H54 (cell line): Measurements from ENCODE around the gene IKZF2.

ENCODE experiments used
- DNase-seq: peaks from one replicate; pipeline ENCODE4 v3.0.0; 2011; ENCODE audit warnings: low spot score, mixed read lengths; ENCODE audit not compliant: insufficient read length
- FAIRE-seq: peaks from 3 replicates; lab custom pipeline; 2011; peaks lifted over from hg19 to GRCh38; lab: Jason Lieb, UNC
- POLR2A ChIP-seq: IDR thresholded peaks from 2 replicates; pipeline ENCODE4 v1.6.1; 2011; ENCODE audit warnings: low read depth, mild to moderate bottlenecking, low read length

The IKZF2 gene

GRCh38 chr2:213001297-213001910 lies 150.0 kb downstream of the IKZF2 start:
- TF ChIP-seq POLR2A: no peak
- DNase-seq: no peak
- no peak for FAIRE-seq

GRCh38 chr2:212998626-212999359 lies 152.6 kb downstream of the IKZF2 start:
- DNase-seq: no peak
- FAIRE-seq: peak; percentile 62

GRCh38 chr2:212997526-212998020 lies 153.8 kb downstream of the IKZF2 start:
- FAIRE-seq (no peak), DNase-seq (no peak)

More at GRCh38 chr2:212998626-212999359, 152.6 kb downstream of the IKZF2 start:
- TF ChIP-seq POLR2A: no peak

GRCh38 chr2:212995920-212996319 lies 155.5 kb downstream of the IKZF2 start:
- TF ChIP-seq POLR2A: no peak
- FAIRE-seq (peak; percentile 53), DNase-seq (no peak)

More at GRCh38 chr2:212997526-212998020, 153.8 kb downstream of the IKZF2 start:
- TF ChIP-seq POLR2A: no peak

- FAIRE-seq (no peak), DNase-seq (no peak)
- no peak for TF ChIP-seq POLR2A
Measured at GRCh38 chr2:212994976-212995375, 156.4 kb downstream of the IKZF2 start.

GRCh38 chr2:212991120-212991519 lies 160.3 kb downstream of the IKZF2 start:
- no peak for DNase-seq
- FAIRE-seq: no peak
- no peak for TF ChIP-seq POLR2A

GRCh38 chr2:212990697-212991096 lies 160.7 kb downstream of the IKZF2 start:
- TF ChIP-seq POLR2A: no peak
- FAIRE-seq: no peak

GRCh38 chr2:212987492-212987891 lies 163.9 kb downstream of the IKZF2 start:
- no peak for TF ChIP-seq POLR2A
- FAIRE-seq (no peak), DNase-seq (no peak)

More at GRCh38 chr2:212990697-212991096, 160.7 kb downstream of the IKZF2 start:
- no peak for DNase-seq

GRCh38 chr2:212984129-212984528 lies 167.3 kb downstream of the IKZF2 start:
- no peak for TF ChIP-seq POLR2A
- DNase-seq (no peak), FAIRE-seq (no peak)

GRCh38 chr2:212979799-212980198 lies 171.6 kb downstream of the IKZF2 start:
- DNase-seq (no peak), FAIRE-seq (no peak)
- no peak for TF ChIP-seq POLR2A

- DNase-seq: no peak
- no peak for TF ChIP-seq POLR2A
- FAIRE-seq: peak; percentile 27
Measured at GRCh38 chr2:212979046-212979612, 172.3 kb downstream of the IKZF2 start.

- DNase-seq (no peak), FAIRE-seq (no peak)
- TF ChIP-seq POLR2A: no peak
Measured at GRCh38 chr2:212977152-212977551, 174.3 kb downstream of the IKZF2 start.

- DNase-seq (no peak), FAIRE-seq (no peak)
- no peak for TF ChIP-seq POLR2A
Measured at GRCh38 chr2:212975333-212975732, 176.1 kb downstream of the IKZF2 start.

GRCh38 chr2:212974692-212975091 lies 176.7 kb downstream of the IKZF2 start:
- DNase-seq: no peak
- no peak for TF ChIP-seq POLR2A
- peak; percentile 65 for FAIRE-seq
